Spleen (tissue), 7 donors: ENCODE measurements around the gene RHO.

Experiments
- CTCF ChIP-seq, 11 experiments: fragments of 200-600 bp in 7 of 11; fragments of 450-650 bp in 4 of 11; sonication (generic) in 4 of 11; IDR thresholded peaks in 8 of 11; conservative IDR thresholded peaks in 3 of 11; 1 replicate in 7 of 11; 2 replicates in 4 of 11; pipeline versions ENCODE4 v1.4.0 to v1.8.0; 2016 to 2021; ENCODE audit warnings: antibody characterized with exemption in 11 of 11, inconsistent platforms in 4 of 11, mild to moderate bottlenecking in 1 of 11
- POLR2A ChIP-seq, 3 donors: fragments of 450-650 bp; IDR thresholded peaks; one replicate each; pipeline ENCODE4 v1.5.1; 2017; ENCODE audit warnings: antibody characterized with exemption in 3 of 3, mild to moderate bottlenecking in 1 of 3
- donor health status: DM: no; HTN: no; CAD: no; lungs with moderate emphysema.
- donor health status: DM: no; HTN: no; CAD: no.
- donor health status: DM: no; HTN: no; CAD: no.

GRCh38 chr3:129555153-129555550 lies 26.7 kb downstream of the RHO start:
- TF ChIP-seq POLR2A (IDR thresholded peaks at IDR 0.05) (no peak), CTCF (IDR thresholded peaks at IDR 0.05 in 8 of 11, conservative IDR thresholded peaks at IDR 0.05 in 3 of 11) (no peak)
